Tongue (tissue), 2 donors: Measurements from ENCODE around the gene IL17RA. TPM values are rescaled to one million over a fixed set of nuclear protein-coding genes. Genes with fewer than 3 reads are reported as not detected.
"Not testable (repeated sequence)": the region's sequence is repeated elsewhere in the genome, so short reads cannot be mapped to it uniquely, and the experiment has no call there.

Experiments used
- DNase-seq: peaks from one replicate; pipeline ENCODE4 v3.0.0-alpha.2; 2015
- total RNA-seq: library from RNA; depleted of rRNA; stranded (reverse); fragments of >200 nt; gene quantifications from one replicate; pipeline ENCODE4 v1.2.3, GENCODE V29; 2014

The IL17RA gene
- 3.7 TPM for total RNA-seq

GRCh38 chr22:17084554-17085276 is at the start of gene IL17RA:
Gene IL17RA (plus strand): TSS chr22:17085000. CDS start chr22:17085092, 92 bp downstream.
- peak; percentile 89 for DNase-seq

- no peak for DNase-seq
These were observed 49.6 kb upstream of the IL17RA start for GRCh38 chr22:17035246-17035645.

GRCh38 chr22:17035976-17036841 is 48.6 kb upstream of the IL17RA start:
- not testable (repeated sequence) for DNase-seq

- DNase-seq, result not testable (repeated sequence)
These were observed 47.7 kb upstream of the IL17RA start for GRCh38 chr22:17036842-17037711.

- no peak for DNase-seq
These were observed 41.3 kb upstream of the IL17RA start for GRCh38 chr22:17043521-17043920.

GRCh38 chr22:17046566-17047348 is 38.0 kb upstream of the IL17RA start:
- no peak for DNase-seq

GRCh38 chr22:17047656-17048055 is 37.1 kb upstream of the IL17RA start:
- DNase-seq, result no peak

- DNase-seq, result no peak
These were observed 28.7 kb upstream of the IL17RA start for GRCh38 chr22:17056058-17056457.

- no peak for DNase-seq
These were observed 28.0 kb upstream of the IL17RA start for GRCh38 chr22:17056807-17057206.

- DNase-seq, result peak; percentile 85
These were observed 26.6 kb upstream of the IL17RA start for GRCh38 chr22:17057959-17058814.

- no peak for DNase-seq
These were observed 24.7 kb upstream of the IL17RA start for GRCh38 chr22:17060126-17060525.

GRCh38 chr22:17063411-17064106 is 21.2 kb upstream of the IL17RA start:
- DNase-seq, result peak; percentile 33

- DNase-seq, result no peak
These were observed 20.2 kb upstream of the IL17RA start for GRCh38 chr22:17064498-17065100.

GRCh38 chr22:17065433-17065832 is 19.4 kb upstream of the IL17RA start:
- no peak for DNase-seq

- DNase-seq, result no peak
These were observed 11.9 kb upstream of the IL17RA start for GRCh38 chr22:17072877-17073276.

- DNase-seq, result no peak
These were observed 10.2 kb upstream of the IL17RA start for GRCh38 chr22:17074648-17075002.

- DNase-seq, result no peak
These were observed 7.5 kb upstream of the IL17RA start for GRCh38 chr22:17077255-17077654.

- no peak for DNase-seq
These were observed 5.2 kb upstream of the IL17RA start for GRCh38 chr22:17079572-17079971.

- DNase-seq, result no peak
These were observed 1.5 kb upstream of the IL17RA start for GRCh38 chr22:17083255-17083654.
